SK-N-MC (cell line): ENCODE measurements around the gene PTPRR.

Experiments
- EZH2 ChIP-seq: fragments of 200-600 bp; sonication (generic); IDR thresholded peaks from one replicate; pipeline ENCODE4 v1.6.1; 2017; ENCODE audit warnings: antibody characterized with exemption
- FOXP2 ChIP-seq: optimal IDR thresholded peaks from 2 replicates; pipeline ENCODE3; 2011; ENCODE audit warnings: mild to moderate bottlenecking, moderate library complexity; ENCODE audit not compliant: insufficient read depth; ENCODE audit errors: extremely low read length, control extremely low read depth
- POLR2AphosphoS5 ChIP-seq: IDR thresholded peaks from 2 replicates; pipeline ENCODE4 v1.6.1; 2012; ENCODE audit warnings: mild to moderate bottlenecking, low read depth, low read length, borderline replicate concordance

DNA sequence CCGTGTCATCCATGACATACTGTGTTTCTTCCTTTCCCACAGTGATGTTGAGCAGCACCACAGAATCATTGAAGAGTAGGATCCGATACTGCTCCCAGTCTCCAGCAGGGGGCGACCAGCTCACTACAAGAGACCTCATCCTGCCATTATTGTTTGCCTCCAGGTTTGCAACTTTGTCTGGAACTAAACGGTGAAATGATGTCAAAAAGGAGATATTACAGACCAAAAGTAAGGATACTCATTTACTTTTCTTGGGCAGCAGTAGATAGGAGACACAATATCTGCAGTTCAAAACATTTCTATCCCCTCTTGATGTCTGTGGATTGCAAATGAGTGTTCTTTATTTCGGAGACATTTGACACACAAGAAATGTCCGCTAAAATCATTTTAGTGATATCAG is 330.5 kb downstream of the PTPRR start:
- TF ChIP-seq POLR2AphosphoS5 = no peak
- TF ChIP-seq EZH2 = no peak
- TF ChIP-seq FOXP2 = no peak
